Hindlimb muscle (tissue), 1 donor: Measurements from ENCODE around the gene GTF2H4. TPM values are rescaled to one million over a fixed set of nuclear protein-coding genes. Genes with fewer than 3 reads are reported as not detected.
"Not testable (repeated sequence)": the region's sequence is repeated elsewhere in the genome, so short reads cannot be mapped to it uniquely, and the experiment has no call there.

ENCODE experiments used
- DNase-seq: peaks from one replicate; pipeline ENCODE4 v3.0.0-alpha.2; 2013
- polyA plus RNA-seq: library from polyadenylated mRNA; unstranded; fragments of 120-200 nt; gene quantifications from one replicate; pipeline ENCODE4 v1.2.1, GENCODE V29; 2013; ENCODE audit not compliant: insufficient read length

GTF2H4 gene
- polyA plus RNA-seq, 1 donor = 19.9 TPM

DNA sequence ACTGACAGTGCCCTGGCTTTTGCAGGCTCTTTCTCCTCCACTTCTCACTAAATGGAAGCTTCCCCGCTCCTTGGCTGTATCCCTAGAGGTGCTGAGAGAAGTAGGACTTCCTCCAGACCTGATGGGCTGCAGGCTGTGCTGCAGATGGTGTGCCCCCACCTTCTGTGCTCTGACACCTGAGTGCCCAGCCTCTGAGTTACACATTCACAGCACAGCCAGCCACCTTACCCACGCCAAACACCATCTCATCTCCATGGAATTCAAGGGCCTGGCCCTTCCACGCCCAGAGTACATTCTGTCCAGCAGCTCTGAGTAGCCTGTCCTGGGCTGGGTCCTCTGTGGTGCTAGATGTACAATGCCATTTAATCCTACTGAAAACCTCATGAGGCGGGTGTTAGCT lies 18.6 kb downstream of the GTF2H4 start:
- no peak for DNase-seq

DNA sequence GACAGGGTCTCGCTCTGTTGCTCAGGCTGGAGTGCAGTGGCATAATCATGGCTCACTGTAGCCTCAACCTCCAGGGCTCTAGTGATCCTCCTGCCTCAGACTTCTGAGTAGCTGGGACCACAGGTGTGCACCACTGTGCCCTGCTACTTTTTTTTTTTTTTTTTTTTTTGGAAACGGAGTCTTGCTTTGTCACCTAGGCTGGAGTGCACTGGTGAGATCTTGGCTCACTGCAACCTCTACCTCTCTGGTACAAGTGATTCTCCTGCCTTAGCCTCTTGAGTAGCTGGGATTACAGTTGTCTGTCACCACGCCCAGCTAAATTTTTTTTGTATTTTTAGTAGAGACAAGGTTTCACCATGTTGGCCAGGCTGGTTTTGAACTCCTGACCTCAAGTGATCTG lies 19.1 kb downstream of the GTF2H4 start:
- not testable (repeated sequence) for DNase-seq

DNA sequence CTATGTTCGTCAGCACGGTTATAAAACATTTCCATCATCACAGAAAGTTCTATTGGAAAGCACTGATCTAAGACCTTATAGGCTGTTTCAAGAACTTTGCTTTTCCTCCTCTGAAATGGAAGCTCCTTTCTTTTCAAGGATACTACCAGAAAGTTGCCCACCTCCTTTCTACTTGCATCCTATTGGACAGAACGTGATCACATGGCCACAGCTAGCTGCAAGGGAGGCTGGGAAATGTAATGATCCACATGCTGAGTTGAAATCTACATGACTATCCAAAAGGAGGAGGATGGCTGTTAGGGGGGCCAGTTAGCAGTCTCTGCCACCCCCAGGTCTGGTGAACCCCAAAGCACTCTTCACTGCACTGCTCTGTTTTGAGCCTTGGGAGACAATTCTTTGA lies 20.7 kb downstream of the GTF2H4 start:
- no peak for DNase-seq

GRCh38 chr6:30930506-30930905 lies 22.5 kb downstream of the GTF2H4 start:
- DNase-seq = no peak

GRCh38 chr6:30931272-30931671 lies 23.3 kb downstream of the GTF2H4 start:
- DNase-seq = no peak

DNA sequence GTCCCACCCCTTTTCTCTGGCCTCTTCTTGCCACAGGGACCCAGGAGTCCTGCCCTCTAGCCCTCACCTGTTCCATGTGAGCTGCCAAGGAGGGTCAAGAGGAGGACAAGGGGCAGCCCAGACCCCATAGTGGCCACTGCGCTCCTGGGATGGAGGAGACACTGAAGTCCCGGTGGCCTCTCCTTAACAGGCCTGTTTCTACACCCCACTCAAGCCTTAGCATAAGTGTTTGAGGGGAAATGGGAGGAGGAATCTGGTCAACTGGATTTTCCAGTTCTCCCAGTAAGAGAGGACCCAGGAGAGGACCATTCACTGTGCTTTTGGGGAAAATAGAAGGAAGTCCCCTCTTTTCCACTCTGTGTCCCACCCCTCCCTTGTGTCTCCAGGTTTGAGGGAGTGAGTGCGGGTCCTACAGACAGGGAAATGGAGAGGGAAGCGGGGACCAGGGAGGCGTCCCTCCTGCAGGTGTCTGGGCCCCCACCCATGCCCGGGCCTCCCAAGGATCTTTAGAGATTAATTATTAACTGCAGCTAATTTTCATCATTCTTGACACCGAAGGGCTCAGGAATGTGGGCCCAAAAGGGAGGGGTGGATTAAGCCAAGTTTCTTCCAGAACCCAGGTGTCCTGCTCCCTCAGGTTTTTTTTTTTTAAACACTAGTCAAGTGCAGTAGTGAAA lies 24.1 kb downstream of the GTF2H4 start, which contains the start of gene SFTA2:
Gene SFTA2, minus strand, starts transcription at position 202 of the 677 bp plus-strand sequence. Its CDS starts 74 bp downstream, at position 128.
- DNase-seq = no peak

DNA sequence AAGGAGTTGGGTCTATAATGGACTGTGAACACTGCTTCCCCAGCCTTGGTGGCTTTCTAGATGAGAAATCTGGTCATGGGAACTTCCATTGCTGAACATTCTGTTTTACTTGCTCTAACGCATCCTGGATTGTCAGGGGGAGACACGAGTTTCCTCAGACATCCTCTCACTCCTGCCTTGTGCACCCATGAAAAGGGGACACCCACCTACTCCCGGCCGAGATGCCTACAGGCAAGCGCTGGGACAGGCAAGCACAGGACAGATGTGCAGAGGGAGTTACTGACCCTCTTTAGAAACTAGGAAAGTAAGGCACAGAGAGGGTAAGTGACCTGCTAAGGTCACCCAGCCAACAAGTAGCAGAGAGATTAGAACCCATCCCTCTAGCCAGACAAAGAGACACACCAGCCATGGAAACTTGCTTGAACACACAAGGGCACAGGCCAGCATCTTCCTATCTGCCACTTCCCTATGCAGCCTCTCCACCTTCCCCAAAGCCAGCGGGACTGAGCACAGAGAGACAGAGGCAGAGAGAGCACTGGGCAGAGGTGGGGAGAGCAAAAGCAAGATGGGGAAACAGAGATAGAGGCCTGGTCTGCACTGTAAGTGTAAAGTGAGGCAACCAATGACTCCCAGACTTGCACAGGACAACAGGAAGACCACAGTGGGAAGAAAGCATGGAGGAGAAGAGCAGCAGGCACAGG lies 24.8 kb downstream of the GTF2H4 start:
- no peak for DNase-seq

- no peak for DNase-seq
Observed at GRCh38 chr6:30935018-30935417, 27.0 kb downstream of the GTF2H4 start.

GRCh38 chr6:30937265-30937664 lies 29.3 kb downstream of the GTF2H4 start:
- no peak for DNase-seq

- DNase-seq = no peak
Observed at GRCh38 chr6:30938730-30939129, 30.7 kb downstream of the GTF2H4 start.

- no peak for DNase-seq
Observed at GRCh38 chr6:30939473-30939872, 31.5 kb downstream of the GTF2H4 start.

DNA sequence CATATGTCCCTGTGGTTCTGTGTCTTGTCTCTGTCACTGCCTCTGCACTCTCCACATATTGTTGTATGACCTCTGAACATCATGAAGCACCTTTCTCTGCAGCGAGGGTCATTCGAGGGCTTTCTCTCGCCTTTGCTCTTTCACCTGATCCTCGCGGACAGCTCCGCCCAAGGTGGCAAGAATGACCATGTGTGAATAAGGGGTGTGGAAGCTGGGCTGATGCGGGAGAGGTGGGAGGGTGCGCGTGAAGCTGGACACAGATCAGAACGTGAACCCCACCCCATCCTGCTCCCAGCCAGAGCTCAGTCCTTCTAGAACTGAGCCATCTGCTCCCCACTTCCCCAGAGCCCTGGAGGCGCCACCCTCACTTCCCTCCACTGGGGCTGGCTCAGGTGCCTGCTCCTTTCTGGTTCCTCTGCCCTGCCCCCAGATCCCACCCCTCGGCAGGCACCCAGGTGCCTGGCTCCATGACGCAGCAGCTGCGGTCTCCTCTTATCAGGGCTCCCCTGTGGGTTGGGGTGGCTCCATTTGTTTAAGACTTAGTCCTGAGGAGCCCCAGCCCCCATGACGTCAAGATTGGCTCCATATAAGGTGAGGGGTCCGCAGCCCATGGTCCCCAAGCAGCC lies 32.5 kb downstream of the GTF2H4 start, which contains the start of gene MUCL3:
Gene MUCL3, plus strand, starts transcription at position 613 of the 626 bp plus-strand sequence. CDS start 27 bp downstream, outside the sequence.
- no peak for DNase-seq

DNA sequence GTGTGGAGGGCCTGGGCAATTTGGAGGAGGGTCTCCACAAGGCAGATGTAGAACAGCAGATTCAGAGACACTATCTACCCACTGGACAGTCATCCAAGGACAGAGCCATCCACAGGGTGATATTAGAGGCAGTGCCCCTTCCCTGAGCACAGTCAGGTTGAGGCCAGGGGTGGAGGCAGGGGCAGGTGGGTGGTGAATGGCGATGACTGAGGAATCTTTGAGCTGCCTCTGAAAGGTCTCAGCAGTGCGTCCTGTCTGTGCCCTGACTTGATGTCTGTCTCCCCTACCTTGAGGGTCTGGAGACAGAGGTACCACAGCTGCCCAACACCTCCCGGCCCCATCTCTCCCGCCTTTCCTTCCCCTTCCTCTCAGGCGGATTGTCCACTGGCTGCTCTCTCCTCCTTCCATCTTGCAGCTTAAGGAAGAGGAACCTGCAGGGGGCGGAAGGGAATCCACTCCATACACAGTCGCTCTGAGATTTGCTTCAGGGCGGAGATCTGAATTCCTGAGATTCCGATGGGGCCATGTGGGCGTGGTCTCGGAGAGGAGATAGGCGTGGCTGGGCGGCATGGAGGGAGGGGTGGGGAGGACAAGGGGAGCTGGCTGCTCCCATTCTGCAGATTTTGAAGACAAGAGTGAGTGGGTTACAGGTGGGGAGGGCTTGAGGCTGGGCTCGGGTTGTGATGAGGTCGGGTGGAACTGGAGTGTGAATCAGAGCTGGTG lies 34.5 kb downstream of the GTF2H4 start:
- no peak for DNase-seq

GRCh38 chr6:30944051-30944450 lies 36.0 kb downstream of the GTF2H4 start:
- DNase-seq = no peak

- DNase-seq = no peak
Observed at GRCh38 chr6:30945281-30945680, 37.3 kb downstream of the GTF2H4 start.

GRCh38 chr6:30947231-30947630 lies 39.2 kb downstream of the GTF2H4 start:
- no peak for DNase-seq

DNA sequence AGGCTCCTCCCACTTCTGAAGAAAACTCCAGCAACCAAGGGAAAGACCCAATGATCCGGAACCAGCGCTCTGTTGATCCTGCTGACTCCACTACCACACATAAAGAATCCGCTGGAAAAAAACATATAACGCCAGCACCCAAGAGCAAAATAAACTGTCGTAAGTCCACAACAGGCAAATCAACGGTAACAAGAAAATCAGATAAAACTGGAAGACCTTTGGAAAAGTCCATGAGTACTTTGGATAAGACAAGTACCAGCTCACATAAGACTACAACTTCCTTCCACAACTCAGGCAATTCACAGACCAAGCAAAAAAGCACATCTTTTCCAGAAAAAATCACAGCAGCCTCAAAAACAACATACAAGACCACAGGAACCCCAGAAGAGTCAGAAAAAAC lies 40.8 kb downstream of the GTF2H4 start:
- no peak for DNase-seq

- DNase-seq = no peak
Observed at GRCh38 chr6:30951907-30952469, 44.0 kb downstream of the GTF2H4 start.

DNA sequence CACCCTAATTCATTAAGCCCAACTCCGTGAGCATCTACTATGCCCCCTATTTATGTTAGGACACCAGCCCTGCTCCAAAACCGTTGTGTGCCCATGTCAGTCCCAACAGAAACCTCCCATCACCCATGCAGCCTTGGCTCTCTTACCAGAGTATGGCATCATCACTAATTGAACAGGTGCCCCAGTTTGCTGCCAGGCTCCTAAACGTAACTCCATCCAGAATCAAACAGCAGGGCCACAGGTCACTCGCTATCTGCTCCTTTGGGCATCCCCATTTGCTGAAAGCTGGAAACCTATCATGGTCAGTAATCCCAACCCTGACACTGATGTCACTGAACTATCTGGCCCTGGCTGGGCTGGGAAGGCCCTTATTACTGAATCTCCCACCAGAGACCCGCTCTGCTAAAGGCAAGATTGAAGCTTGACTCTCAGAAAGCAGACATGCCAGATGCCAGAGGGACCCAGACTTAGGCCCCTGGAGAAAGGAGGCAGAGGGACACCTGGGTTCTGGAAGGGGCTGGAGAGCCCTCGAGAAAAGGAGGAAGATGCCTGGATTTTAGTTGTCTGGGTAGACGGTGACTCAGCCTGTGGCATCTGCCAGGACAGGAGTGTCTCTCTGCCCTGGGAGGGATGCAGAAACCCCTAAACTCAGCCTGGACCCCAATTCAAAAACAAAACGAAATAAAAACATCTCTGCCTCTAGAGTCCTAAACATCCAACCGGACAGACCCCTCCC lies 46.8 kb downstream of the GTF2H4 start:
- no peak for DNase-seq

DNA sequence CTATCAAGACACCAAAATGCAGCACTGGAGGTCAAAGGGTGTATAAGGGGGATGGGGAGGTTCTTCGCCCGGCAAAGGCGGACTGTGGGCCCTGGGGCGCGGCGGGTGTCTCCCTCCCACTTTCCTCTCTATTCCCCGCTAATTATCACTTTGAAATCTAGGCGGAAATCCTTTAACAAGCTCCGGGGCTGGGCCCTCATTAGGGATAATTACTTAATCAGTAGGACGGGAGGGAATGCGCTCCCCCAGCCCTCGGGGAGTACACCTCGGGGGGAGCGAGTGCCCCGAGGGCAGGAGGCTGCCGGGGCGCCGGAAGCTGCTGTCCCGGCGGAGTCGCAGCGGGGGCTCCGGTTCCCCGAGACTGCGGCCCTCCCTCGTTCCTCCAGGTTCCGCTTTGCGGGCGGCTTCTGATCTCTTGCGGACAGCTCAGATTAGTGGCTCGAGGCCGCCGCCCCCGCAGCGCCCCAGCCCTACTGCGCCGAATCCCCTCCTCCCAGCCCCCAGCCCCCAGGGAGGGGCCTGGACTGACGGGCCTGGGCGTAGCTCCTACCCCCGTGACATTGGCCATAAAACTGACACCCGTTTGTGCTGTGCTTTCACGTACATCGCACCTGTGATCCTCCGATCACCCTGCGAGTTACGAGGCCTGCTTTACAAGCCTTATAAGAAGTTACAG lies 47.5 kb downstream of the GTF2H4 start:
- DNase-seq = peak; percentile 46

- no peak for DNase-seq
Observed at GRCh38 chr6:30957716-30958115, 49.7 kb downstream of the GTF2H4 start.
